CD4-positive, alpha-beta T cell treated with Interleukin-4 for 4 hours (primary cell): Measurements from ENCODE around the gene ABHD8.

Experiments used
- DNase-seq: peaks from one replicate; pipeline ENCODE4 v3.0.0-alpha.2; 2020

ABHD8 gene

DNA sequence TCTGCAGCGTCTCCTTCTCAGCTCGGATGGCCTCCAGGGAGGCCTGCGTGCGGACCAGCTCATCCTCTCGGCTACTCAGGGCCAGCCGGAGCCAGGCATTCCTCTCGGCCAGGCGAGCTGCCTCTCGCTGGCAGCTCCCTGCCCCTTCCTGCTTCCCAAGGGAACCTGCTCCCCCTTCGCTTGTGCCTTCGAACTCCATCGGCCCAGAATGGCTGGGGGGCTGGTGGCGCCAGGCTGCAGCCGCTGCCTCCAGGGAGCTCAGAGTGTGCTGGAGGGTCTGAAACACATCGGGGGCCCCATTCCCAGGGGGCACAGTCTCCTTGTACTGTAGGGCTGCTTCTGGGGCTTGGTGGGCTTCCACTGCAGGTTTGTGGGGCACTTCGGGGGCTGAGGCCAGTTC is 40.7 kb downstream of the ABHD8 start:
- DNase-seq: no peak

DNA sequence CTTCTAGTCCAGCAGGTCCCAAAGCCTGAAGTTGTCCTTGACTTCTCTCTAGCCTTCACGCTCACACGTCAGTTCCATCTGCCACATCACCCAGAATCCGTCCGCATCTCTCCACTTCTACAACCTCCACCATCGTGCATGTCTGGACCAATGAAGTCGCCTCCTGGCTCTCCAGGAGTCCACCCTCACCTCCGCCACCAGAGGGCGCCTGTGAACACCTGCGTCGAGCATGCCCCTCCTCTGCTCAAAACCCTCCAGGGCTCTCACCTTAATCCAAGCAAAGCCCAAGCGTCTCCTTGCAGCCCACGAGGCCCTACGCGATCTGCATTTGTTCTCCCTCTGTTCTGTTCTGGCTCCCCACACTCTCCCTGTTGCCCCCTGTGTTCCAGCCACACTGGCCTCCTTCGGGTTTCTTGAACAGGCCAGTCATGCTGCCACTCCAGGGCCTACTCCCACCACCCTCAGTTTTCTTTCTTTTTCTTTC is 42.3 kb downstream of the ABHD8 start:
- peak; percentile 88 for DNase-seq

DNA sequence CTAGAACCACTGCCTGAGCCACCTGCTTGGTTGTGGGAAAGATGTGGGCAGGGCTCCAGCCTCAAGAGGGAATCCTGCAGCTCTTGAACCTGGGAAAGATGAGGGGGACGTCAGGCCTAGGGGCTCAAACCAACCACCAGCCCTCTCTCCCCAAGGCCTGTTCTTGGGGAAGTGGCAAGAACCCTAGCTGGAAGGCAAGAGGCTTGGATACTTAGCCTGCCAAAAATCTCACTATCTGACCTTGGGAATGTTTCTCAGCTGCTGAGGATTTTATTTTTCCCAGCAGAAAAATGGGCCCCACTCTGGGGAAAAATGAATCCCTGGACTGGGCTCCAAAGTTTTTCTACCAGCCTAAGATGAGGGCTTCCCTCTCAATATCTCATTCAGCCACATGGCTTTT is 43.3 kb downstream of the ABHD8 start:
- no peak for DNase-seq

DNA sequence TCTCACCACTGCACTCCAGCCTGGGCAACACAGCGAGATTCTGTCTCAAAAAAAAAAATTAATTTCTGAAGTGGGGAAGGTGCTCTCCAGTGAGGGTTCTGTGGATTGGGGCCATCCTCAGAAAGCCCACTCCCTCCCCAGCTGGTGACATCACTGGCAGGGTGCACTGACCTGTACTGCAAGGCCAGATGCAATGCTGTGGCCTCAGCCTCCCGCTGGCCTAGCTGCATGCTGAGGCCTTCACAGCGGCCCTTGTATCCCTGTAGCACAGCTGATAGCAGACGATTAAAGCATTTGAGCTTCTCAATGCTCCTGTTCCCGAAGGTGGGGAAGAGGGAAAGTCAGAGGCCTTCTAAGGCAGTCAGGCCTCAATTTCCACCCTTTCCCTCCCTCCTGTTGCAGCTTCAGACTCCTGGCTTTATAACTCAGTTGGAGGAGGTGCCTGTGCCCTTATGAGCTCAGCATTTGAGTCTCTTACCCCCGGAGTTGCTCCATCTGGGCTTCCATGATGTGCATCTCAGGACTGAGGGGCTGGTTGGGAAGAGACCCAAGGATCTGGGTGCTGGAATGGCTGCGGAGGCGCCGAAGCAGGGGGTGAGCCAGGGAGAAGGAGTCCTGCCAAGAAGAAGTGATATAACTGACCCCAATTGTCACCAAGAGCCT is 44.0 kb downstream of the ABHD8 start:
- DNase-seq: no peak

DNA sequence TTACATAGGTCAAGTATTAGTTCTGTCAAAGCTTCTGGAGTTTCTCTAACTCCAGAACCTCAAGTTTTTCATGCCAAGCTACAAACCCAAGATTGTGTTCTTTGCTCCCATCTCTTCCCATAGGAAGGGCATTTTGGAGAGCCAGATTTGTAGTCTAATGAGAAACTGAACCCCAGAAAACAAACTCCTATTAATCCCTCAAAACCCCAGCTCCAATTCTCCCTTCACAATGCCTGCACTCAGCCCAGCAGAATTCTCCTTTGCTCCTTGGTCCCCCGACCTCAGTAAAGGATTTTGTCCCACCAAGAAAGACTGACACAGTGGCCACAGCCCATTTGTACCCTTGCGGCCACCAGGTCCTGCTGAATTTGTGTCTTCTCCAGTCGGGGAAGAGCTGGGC is 47.1 kb downstream of the ABHD8 start:
- DNase-seq: no peak

DNA sequence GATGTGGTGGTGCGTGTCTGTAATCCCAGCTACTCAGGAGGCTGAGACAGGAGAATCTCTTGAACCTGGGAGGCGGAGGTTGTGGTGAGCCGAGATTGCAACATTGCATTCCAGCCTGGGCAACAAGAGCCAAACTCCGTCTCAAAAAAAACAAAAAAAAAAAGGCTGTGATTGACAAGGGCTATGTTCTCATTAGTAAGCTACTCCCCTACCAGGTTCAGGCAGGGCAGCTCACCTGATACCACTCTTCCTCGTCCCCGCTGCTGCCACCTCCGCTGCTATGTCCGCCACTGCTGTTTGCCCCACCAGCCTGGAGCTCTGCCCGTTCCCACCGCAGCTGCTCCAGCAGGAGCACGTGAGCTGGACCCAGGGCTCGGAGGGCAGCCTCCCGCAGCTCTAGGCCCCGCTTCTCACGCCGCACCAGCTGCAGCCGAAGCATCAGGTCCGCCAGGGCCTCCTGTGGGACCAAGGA is 48.0 kb downstream of the ABHD8 start:
- no peak for DNase-seq

DNA sequence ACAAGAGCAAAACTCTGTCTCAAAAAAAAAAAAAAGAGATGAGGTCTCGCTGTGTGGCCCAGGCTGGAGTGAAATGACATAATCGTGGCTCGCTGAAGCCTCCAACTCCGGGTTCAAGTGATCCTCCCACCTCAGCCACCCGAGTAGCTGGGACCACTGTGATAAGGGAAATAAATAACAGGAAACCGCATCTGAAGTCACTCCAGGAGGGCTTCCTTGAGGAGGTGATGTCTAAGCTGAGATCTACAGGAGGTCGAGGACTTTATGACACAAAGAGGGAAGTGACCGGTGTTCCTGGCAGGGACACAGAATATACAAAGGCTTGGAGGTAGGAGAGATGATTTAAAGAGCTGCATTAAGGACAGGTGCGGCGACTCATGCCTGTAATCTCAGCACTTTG is 48.6 kb downstream of the ABHD8 start:
- no peak for DNase-seq

DNA sequence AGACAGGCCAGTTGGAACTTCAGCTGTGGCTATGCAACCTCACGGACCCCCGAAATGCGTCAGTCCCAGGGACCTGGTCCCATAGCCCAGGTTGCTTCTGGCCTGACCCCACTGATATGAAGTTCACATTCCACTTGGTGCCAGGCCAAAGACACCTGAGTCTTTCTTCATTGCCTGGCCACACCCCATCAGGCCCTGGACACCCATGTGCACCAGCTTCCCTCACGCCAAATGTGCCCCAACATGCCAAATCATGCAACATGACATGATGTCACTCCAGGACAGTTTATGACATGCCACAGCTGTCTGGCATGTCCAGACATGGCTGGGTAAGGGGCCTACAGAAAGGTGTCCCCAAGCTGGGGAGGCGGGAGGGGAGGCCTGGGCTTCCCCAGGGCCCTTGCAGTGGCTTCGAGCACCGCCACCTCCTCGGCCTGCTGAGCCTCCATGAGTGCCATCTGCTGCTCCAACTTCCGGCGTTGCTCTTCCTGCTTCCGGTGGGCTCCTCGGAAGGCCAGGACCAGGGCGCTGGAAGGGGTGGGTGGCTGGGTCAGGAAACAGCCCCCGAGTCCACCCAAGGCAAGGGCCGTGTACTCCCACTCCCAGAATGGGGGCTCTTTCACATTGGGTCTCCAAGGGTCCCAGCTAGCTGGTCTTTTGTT is 53.2 kb downstream of the ABHD8 start:
- no peak for DNase-seq

DNA sequence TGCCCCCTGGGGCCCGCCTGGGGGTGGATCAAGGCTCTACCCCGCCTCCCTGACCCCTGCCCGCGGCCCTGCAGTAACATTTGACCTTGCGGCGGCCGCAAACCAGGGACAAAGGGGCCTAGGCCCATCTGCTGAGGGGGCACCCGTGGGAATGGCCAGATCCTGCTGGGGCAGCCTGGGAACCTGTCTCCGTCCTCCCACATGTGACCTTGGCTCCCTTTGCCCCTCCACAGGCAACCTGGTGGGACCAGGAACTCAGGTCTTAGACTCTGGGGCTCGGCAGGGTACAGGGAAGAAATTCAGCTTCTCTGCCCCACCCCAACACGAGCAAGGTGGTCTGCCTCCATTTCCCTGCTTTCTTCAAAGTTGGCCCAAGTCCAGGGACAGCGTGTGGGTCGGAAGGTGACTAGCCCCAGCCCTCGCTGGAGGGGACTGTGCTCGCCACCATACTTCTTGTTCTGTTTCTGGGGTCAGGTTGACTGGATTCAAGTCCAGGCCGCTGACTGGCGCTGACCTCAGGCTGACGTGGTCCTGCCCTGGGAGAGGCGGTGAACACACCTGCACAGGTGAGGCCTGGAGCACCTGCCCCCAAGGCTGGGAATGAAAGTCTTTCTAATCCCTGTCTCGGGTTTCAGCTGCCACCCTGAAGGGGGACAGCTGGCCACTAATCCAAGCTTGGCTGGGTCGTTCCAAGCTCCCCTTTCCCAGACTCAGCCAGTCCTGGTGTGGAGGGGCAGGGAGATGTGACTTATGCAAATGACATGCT is 55.0 kb downstream of the ABHD8 start:
- no peak for DNase-seq

DNA sequence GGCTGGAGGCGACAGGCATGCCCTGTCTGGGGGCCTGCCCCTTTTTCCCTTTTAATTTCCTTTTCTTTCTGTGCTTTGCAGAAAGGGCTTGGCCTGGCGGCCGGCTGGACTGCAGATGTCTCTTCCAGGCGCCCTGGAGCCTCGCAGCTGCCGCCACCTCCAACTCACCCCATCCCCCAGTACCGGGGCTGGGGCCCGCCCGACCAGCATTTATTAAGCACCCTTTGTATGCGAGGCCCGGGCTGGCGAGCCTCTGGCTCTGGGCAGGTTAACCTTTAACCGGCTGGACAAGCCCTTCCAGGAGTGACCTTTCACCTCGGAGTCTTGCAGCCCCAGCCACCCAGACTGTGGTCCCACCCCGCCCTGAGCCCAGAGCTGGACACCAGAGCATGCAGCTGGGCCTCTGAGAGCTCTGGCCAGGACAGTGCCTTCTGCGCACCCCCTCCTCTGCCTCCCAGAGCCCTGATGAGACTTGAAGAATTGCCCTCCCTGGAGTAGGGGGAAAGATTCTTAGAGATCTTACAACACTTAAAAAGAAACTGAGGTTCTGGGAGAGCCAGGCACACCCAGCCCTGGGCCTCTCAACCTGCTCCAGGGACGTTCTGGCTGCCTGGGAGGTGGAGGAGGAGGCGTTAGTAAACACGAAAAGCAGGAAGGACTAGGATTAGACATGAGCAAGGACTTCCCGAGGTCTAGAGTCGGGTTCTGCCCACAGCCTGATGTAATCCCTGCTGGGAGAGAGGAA is 56.4 kb downstream of the ABHD8 start:
- DNase-seq: no peak

DNA sequence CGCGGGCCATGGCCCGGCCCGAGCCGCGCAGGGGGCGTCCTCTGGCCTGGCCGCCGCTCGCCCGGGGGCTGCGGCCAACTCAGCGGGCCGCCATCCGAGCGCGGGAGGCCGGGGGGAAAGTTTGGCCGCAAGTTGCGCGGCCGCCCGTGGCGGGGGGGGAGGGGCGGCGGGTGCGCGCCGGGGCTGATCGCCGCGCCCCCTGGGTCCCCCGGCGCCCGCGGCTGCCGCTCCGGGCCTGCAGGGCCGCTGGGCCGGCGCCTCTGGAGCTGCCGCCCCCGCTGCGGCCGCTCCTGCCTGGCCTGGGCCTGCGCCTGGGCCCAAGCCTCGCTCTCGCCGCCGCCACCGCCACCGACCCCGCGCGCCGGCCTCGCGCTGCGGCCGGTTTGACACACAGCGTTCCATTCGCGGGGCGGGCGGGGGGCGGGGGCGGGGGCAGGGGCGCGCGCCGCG is 57.7 kb downstream of the ABHD8 start, which contains the start of gene NR2F6:
TSS of gene NR2F6 (minus strand) at position 385 of the 450 bp plus-strand sequence. CDS start 699 bp downstream, outside the sequence.
- no peak for DNase-seq

DNA sequence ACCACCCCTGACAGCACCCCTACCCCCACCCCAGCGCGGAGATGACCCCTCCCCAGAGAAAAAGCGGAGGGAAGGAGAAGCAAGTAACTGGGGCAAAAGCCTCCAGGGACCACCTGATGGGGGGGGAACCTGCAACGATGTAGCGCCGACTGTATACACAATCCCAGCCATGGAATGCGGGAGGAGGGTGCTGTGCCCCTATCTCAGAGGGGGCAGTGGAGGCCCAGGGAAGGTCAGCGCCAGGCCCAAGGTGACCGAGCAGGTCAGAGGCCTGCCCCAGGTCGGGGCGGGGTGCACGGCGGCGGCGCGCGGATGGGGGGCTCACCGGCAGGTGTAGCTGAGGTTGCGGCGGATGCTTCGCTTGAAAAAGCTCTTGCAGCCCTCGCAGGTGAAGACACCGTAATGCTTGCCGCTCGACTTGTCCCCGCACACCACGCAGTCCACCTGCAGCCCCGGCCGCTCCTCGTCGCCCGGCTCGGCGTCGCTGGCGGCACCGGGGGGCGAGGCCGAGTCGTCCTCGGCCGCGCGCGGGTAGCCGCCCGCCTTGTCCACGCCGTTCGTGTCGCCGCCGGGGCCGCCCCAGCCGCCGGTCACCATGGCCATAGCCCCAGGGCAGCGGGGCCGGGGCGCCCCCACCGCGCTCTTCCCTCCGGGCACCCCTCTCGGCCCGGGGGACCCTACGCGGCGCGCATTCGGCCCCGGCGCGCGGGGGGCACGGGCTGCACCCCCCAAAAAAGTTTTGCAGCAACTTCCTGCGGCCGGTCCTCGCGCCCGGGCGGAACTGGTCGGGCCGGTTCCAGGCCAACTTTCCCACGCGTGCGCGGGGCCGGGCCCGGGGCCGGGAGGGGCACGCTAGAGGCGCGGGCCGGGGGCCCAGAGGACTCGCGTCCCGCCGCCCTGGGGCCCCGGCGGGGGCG is 58.3 kb downstream of the ABHD8 start:
- DNase-seq: no peak

DNA sequence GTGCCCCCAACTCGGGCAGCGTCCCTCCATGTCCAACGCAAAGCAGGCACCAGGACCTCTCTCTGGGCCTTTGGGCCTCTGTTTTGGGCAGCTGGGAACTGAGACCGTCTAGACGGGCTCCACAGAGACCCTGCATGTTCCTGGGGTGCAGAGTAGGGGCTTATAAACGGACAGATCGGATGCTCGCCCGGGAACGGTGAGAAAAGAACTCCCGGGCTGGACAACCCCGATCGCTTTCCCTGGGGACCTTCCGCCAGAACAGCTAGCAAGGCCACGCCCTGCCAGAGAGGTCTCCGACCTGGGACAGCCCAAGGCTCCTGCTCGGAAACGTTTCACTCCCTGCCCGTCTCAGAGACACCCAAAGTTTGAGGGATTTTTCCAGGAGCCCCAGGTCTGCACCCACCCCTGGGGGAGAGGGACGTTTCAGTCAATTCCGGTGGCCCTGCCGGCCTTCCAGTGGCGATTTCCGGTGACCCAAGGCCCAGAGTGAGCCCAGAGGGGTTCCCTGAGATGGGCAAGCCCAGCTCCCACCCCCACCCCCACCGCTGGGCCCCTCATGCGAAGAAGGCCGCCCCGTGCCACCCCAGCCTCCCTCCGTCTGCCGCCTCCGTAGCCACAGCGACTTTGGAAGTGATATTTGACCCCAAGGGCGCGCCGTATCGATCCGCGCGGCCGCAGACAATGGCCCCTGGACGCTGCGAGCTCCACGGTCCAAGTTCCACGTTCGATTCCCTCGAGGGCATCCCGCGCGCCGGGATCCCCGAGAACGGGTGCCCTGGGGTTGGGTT is 59.2 kb downstream of the ABHD8 start:
- DNase-seq: no peak

DNA sequence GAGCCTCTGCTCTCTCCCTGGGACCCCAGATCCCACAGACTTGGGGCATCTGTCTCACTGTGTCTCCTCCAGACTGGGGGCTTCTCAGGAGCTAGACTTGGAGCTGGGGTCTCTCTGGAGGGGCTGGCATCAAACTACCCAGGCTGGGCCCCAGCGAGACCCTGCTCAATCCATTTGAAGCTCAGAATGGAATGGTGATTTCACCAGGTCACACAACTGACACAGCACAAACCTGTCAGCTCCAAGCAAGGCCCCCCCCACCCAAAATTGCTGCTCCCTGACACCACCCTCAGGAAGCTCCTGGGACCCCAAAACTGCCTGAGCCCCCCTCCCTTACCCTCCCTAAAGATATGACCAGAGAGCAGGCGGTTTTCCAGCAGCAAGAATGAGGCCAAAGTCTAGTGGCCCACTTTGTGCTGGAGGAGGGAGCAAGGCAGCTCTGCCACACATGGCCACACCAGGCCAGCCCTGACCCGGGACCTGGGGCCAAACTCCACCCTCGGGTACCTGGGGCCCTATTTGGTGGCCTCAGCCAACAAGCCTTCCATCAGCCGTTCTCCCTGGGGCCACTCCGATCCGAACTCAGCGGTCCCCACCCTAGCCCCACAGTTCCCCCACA is 59.9 kb downstream of the ABHD8 start:
- no peak for DNase-seq

DNA sequence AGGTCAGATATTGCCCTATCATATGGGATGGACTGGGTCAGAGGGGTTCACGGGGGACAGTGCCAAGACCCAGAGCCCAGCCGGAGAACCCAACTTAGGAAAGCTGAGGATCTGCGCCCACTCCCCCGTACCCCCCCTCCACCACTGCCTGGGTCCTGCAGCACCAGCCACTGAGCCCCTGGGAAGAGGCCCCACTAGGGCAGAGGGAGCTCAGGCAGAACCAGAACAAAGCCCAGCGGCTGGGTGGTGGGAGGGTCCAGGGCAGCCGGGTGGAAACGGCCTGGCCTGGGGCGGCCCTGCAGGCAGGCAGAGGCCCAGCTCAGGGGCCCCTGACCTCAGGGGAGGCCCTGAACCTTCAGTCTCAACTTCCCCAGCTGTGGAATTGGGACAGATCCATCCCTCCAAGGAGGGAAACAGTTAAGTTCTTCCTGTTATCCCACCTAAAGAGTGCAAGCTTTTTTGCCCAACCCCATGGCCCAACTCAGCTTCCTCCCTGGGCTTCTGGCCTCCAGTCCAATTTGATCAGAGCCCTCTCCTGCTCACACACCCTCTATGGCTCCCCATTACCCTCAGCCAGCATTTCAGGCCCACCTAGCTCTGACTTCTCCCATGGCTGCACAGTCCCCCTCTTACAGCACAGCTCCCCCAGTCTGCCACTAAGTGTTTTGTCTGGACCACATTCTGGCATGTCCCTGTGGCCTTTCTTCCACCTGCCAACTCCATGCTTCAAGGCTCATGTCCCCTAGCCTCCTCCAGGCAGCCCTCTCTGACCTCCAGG is 60.6 kb downstream of the ABHD8 start:
- no peak for DNase-seq
